Stimulated activated naive CD8-positive, alpha-beta T cell treated with anti-CD3 and anti-CD28 coated beads, Interleukin-15, Interleukin-2, amounts not matched to agents 100 ng/mL and 50 ng/mL, for 24 hours (primary cell): ENCODE results near the gene SLC25A51.

Experiments
- H3K27ac Mint-ChIP-seq: one replicate; pipeline ENCODE4 v1.8.0; 2021; ENCODE audit warnings: mild to moderate bottlenecking, mixed read lengths
- H3K27me3 Mint-ChIP-seq: one replicate; pipeline ENCODE4 v1.8.0; 2021; ENCODE audit warnings: mixed read lengths
- H3K36me3 Mint-ChIP-seq: one replicate; pipeline ENCODE4 v1.8.0; 2021; ENCODE audit warnings: low read depth, mixed read lengths
- H3K4me1 Mint-ChIP-seq: one replicate; pipeline ENCODE4 v1.8.0; 2021; ENCODE audit warnings: low read depth, mixed read lengths
- H3K4me3 Mint-ChIP-seq: one replicate; pipeline ENCODE4 v1.8.0; 2021; ENCODE audit warnings: mild to moderate bottlenecking, mixed read lengths
- H3K9me3 Mint-ChIP-seq: one replicate; pipeline ENCODE4 v1.8.0; 2021; ENCODE audit warnings: mixed read lengths

The SLC25A51 gene

GRCh38 chr9:37943345-37944265 is 39.7 kb upstream of the SLC25A51 start:
- no peak overlapping the region for H3K27ac Mint-ChIP-seq
- no peak overlapping the region for H3K4me3 Mint-ChIP-seq
- no peaks in the 10 kb centered on the region for H3K36me3 Mint-ChIP-seq
- no peaks in the 10 kb centered on the region for H3K27me3 Mint-ChIP-seq
- no peaks in the 10 kb centered on the region for H3K4me1 Mint-ChIP-seq
- H3K9me3 Mint-ChIP-seq, result no peaks in the 10 kb centered on the region

GRCh38 chr9:37942621-37943344 is 38.9 kb upstream of the SLC25A51 start:
- Mint-ChIP-seq H3K36me3 (no peaks in the 10 kb centered on the region), H3K4me1 (no peaks in the 10 kb centered on the region), H3K9me3 (no peaks in the 10 kb centered on the region), H3K27ac (no peak overlapping the region), H3K27me3 (no peaks in the 10 kb centered on the region), H3K4me3 (no peak overlapping the region)

GRCh38 chr9:37941253-37941652 is 37.3 kb upstream of the SLC25A51 start:
- no peaks in the 10 kb centered on the region for H3K36me3 Mint-ChIP-seq
- H3K4me1 Mint-ChIP-seq, result no peaks in the 10 kb centered on the region
- H3K27ac Mint-ChIP-seq, result no peak overlapping the region
- H3K9me3 Mint-ChIP-seq, result no peaks in the 10 kb centered on the region
- no peaks in the 10 kb centered on the region for H3K27me3 Mint-ChIP-seq
- no peak overlapping the region for H3K4me3 Mint-ChIP-seq

GRCh38 chr9:37939575-37940095 is 35.7 kb upstream of the SLC25A51 start:
- Mint-ChIP-seq H3K27ac (no peak overlapping the region), H3K4me1 (no peaks in the 10 kb centered on the region), H3K9me3 (no peaks in the 10 kb centered on the region), H3K27me3 (no peaks in the 10 kb centered on the region), H3K36me3 (no peaks in the 10 kb centered on the region), H3K4me3 (no peak overlapping the region)

- H3K4me3 Mint-ChIP-seq, result no peak overlapping the region
- H3K4me1 Mint-ChIP-seq, result no peaks in the 10 kb centered on the region
- H3K27me3 Mint-ChIP-seq, result no peaks in the 10 kb centered on the region
- no peak overlapping the region for H3K27ac Mint-ChIP-seq
- no peaks in the 10 kb centered on the region for H3K36me3 Mint-ChIP-seq
- no peaks in the 10 kb centered on the region for H3K9me3 Mint-ChIP-seq
These were observed 34.4 kb upstream of the SLC25A51 start for GRCh38 chr9:37938121-37938891.

GRCh38 chr9:37937366-37937765 is 33.4 kb upstream of the SLC25A51 start:
- H3K27ac Mint-ChIP-seq, result no peak overlapping the region
- H3K4me3 Mint-ChIP-seq, result no peak overlapping the region
- no peaks in the 10 kb centered on the region for H3K9me3 Mint-ChIP-seq
- H3K27me3 Mint-ChIP-seq, result no peaks in the 10 kb centered on the region
- no peaks in the 10 kb centered on the region for H3K4me1 Mint-ChIP-seq
- no peaks in the 10 kb centered on the region for H3K36me3 Mint-ChIP-seq

GRCh38 chr9:37936965-37937364 is 33.0 kb upstream of the SLC25A51 start:
- Mint-ChIP-seq H3K4me1 (no peaks in the 10 kb centered on the region), H3K27ac (no peak overlapping the region), H3K4me3 (no peak overlapping the region), H3K9me3 (no peaks in the 10 kb centered on the region), H3K27me3 (no peaks in the 10 kb centered on the region), H3K36me3 (no peaks in the 10 kb centered on the region)

- H3K4me3 Mint-ChIP-seq, result no peak overlapping the region
- H3K36me3 Mint-ChIP-seq, result no peaks in the 10 kb centered on the region
- H3K4me1 Mint-ChIP-seq, result no peaks in the 10 kb centered on the region
- no peaks in the 10 kb centered on the region for H3K27me3 Mint-ChIP-seq
- no peaks in the 10 kb centered on the region for H3K9me3 Mint-ChIP-seq
- no peak overlapping the region for H3K27ac Mint-ChIP-seq
These were observed 32.4 kb upstream of the SLC25A51 start for GRCh38 chr9:37936376-37936775.

- no peaks in the 10 kb centered on the region for H3K36me3 Mint-ChIP-seq
- H3K4me3 Mint-ChIP-seq, result no peak overlapping the region
- H3K9me3 Mint-ChIP-seq, result no peaks in the 10 kb centered on the region
- H3K27me3 Mint-ChIP-seq, result no peaks in the 10 kb centered on the region
- H3K27ac Mint-ChIP-seq, result no peak overlapping the region
- no peaks in the 10 kb centered on the region for H3K4me1 Mint-ChIP-seq
These were observed 31.2 kb upstream of the SLC25A51 start for GRCh38 chr9:37935096-37935495.

GRCh38 chr9:37931592-37931991 is 27.7 kb upstream of the SLC25A51 start:
- Mint-ChIP-seq H3K27me3 (no peaks in the 10 kb centered on the region), H3K4me1 (no peaks in the 10 kb centered on the region), H3K9me3 (no peaks in the 10 kb centered on the region), H3K27ac (no peak overlapping the region), H3K36me3 (no peaks in the 10 kb centered on the region), H3K4me3 (no peak overlapping the region)

GRCh38 chr9:37929441-37929895 is 25.5 kb upstream of the SLC25A51 start:
- H3K4me3 Mint-ChIP-seq, result no peak overlapping the region
- H3K27me3 Mint-ChIP-seq, result no peaks in the 10 kb centered on the region
- H3K4me1 Mint-ChIP-seq, result no peaks in the 10 kb centered on the region
- no peaks in the 10 kb centered on the region for H3K36me3 Mint-ChIP-seq
- H3K9me3 Mint-ChIP-seq, result no peaks in the 10 kb centered on the region
- H3K27ac Mint-ChIP-seq, result no peak overlapping the region

GRCh38 chr9:37928552-37929430 is 24.9 kb upstream of the SLC25A51 start:
- Mint-ChIP-seq H3K4me3 (no peak overlapping the region), H3K4me1 (no peaks in the 10 kb centered on the region), H3K9me3 (no peaks in the 10 kb centered on the region), H3K27ac (no peak overlapping the region), H3K36me3 (no peaks in the 10 kb centered on the region), H3K27me3 (no peaks in the 10 kb centered on the region)

- H3K36me3 Mint-ChIP-seq, result no peaks in the 10 kb centered on the region
- H3K27ac Mint-ChIP-seq, result no peak overlapping the region
- no peaks in the 10 kb centered on the region for H3K9me3 Mint-ChIP-seq
- no peak overlapping the region for H3K4me3 Mint-ChIP-seq
- H3K4me1 Mint-ChIP-seq, result no peaks in the 10 kb centered on the region
- no peaks in the 10 kb centered on the region for H3K27me3 Mint-ChIP-seq
These were observed 23.9 kb upstream of the SLC25A51 start for GRCh38 chr9:37927601-37928551.
